ENCODE results near the gene CPEB3.

- TF ChIP-seq EZH2phosphoT487 (IDR thresholded peaks at IDR 0.05) = no peak
- TF ChIP-seq, protein P1, sequence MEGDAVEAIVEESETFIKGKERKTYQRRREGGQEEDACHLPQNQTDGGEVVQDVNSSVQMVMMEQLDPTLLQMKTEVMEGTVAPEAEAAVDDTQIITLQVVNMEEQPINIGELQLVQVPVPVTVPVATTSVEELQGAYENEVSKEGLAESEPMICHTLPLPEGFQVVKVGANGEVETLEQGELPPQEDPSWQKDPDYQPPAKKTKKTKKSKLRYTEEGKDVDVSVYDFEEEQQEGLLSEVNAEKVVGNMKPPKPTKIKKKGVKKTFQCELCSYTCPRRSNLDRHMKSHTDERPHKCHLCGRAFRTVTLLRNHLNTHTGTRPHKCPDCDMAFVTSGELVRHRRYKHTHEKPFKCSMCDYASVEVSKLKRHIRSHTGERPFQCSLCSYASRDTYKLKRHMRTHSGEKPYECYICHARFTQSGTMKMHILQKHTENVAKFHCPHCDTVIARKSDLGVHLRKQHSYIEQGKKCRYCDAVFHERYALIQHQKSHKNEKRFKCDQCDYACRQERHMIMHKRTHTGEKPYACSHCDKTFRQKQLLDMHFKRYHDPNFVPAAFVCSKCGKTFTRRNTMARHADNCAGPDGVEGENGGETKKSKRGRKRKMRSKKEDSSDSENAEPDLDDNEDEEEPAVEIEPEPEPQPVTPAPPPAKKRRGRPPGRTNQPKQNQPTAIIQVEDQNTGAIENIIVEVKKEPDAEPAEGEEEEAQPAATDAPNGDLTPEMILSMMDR (IDR thresholded peaks at IDR 0.05) = no peak
These were observed 115.7 kb downstream of the CPEB3 start for GRCh38 chr10:92175164-92175563.

All from neural progenitor cell (in vitro differentiated cells).